ENCODE data around the gene ITIH5. TPM values are rescaled to one million over a fixed set of nuclear protein-coding genes. Genes with fewer than 3 reads are reported as not detected.
A peak's percentile ranks its signal among the peaks of the same experiment; 100 is the strongest.

The ITIH5 gene
- total and polyA plus RNA-seq, 2 donors, result 97.6 to 113 TPM

- no peaks in the 10 kb centered on the region for H3K36me3 ChIP-seq (ENCODE audit: insufficient read depth)
- no peaks in the 10 kb centered on the region for H3K4me1 ChIP-seq (ENCODE audit: insufficient read depth)
- no peak for DNase-seq (ENCODE audit: extremely low spot score)
- 58% methylated on average over 6 of the region's 6 CpGs for WGBS
- H3K4me3 ChIP-seq (ENCODE audit: low read depth, low read length), result no peak overlapping the region
- no peak overlapping the region for H3K27ac ChIP-seq (ENCODE audit: low read depth)
These were observed 127.7 kb downstream of the ITIH5 start for GRCh38 chr10:7538970-7539654.

GRCh38 chr10:7537126-7537525 is 129.6 kb downstream of the ITIH5 start:
- WGBS, result 79% methylated on average over 3 of the region's 3 CpGs
- no peak overlapping the region for H3K4me3 ChIP-seq (ENCODE audit: low read depth, low read length)
- DNase-seq (ENCODE audit: extremely low spot score), result no peak
- H3K27ac ChIP-seq (ENCODE audit: low read depth), result no peak overlapping the region
- no peaks in the 10 kb centered on the region for H3K36me3 ChIP-seq (ENCODE audit: insufficient read depth)
- H3K4me1 ChIP-seq (ENCODE audit: insufficient read depth), result no peaks in the 10 kb centered on the region

- no peaks in the 10 kb centered on the region for H3K36me3 ChIP-seq (ENCODE audit: insufficient read depth)
- no peaks in the 10 kb centered on the region for H3K4me1 ChIP-seq (ENCODE audit: insufficient read depth)
- H3K27ac ChIP-seq (ENCODE audit: low read depth), result no peak overlapping the region
- WGBS, result 73% methylated on average over 5 of the region's 5 CpGs
- no peak overlapping the region for H3K4me3 ChIP-seq (ENCODE audit: low read depth, low read length)
- no peak for DNase-seq (ENCODE audit: extremely low spot score)
These were observed 132.3 kb downstream of the ITIH5 start for GRCh38 chr10:7534480-7534852.

GRCh38 chr10:7533657-7534479 is 132.9 kb downstream of the ITIH5 start:
- no peak overlapping the region for H3K27ac ChIP-seq (ENCODE audit: low read depth)
- no peaks in the 10 kb centered on the region for H3K36me3 ChIP-seq (ENCODE audit: insufficient read depth)
- H3K4me1 ChIP-seq (ENCODE audit: insufficient read depth), result no peaks in the 10 kb centered on the region
- no peak for DNase-seq (ENCODE audit: extremely low spot score)
- H3K4me3 ChIP-seq (ENCODE audit: low read depth, low read length), result no peak overlapping the region
- WGBS, result 78% methylated on average over 7 of the region's 7 CpGs

GRCh38 chr10:7532723-7533498 is 133.9 kb downstream of the ITIH5 start:
- Histone ChIP-seq H3K4me1 (ENCODE audit: insufficient read depth) (no peaks in the 10 kb centered on the region), H3K4me3 (ENCODE audit: low read depth, low read length) (no peak overlapping the region), H3K36me3 (ENCODE audit: insufficient read depth) (no peaks in the 10 kb centered on the region), H3K27ac (ENCODE audit: low read depth) (no peak overlapping the region)
- no peak for DNase-seq (ENCODE audit: extremely low spot score)
- 88% methylated on average over 23 of the region's 23 CpGs for WGBS

GRCh38 chr10:7529638-7530037 is 137.1 kb downstream of the ITIH5 start:
- WGBS, result 37% methylated on average over 7 of the region's 7 CpGs
- no peak for DNase-seq (ENCODE audit: extremely low spot score)
- Histone ChIP-seq H3K4me3 (ENCODE audit: low read depth, low read length) (no peak overlapping the region), H3K4me1 (ENCODE audit: insufficient read depth) (no peaks in the 10 kb centered on the region), H3K36me3 (ENCODE audit: insufficient read depth) (no peaks in the 10 kb centered on the region), H3K27ac (ENCODE audit: low read depth) (no peak overlapping the region)

GRCh38 chr10:7527468-7527867 is 139.3 kb downstream of the ITIH5 start:
- H3K27ac ChIP-seq (ENCODE audit: low read depth), result no peak overlapping the region
- no peaks in the 10 kb centered on the region for H3K36me3 ChIP-seq (ENCODE audit: insufficient read depth)
- no peaks in the 10 kb centered on the region for H3K4me1 ChIP-seq (ENCODE audit: insufficient read depth)
- no peak overlapping the region for H3K4me3 ChIP-seq (ENCODE audit: low read depth, low read length)
- WGBS, result 100% methylated on average over 1 of the region's 1 CpG
- no peak for DNase-seq (ENCODE audit: extremely low spot score)

GRCh38 chr10:7526017-7526400 is 140.8 kb downstream of the ITIH5 start:
- 87% methylated on average over 19 of the region's 19 CpGs for WGBS
- no peaks in the 10 kb centered on the region for H3K36me3 ChIP-seq (ENCODE audit: insufficient read depth)
- DNase-seq (ENCODE audit: extremely low spot score), result no peak

GRCh38 chr10:7525314-7526016 is 141.3 kb downstream of the ITIH5 start:
- 42% methylated on average over 16 of the region's 16 CpGs for WGBS
- DNase-seq (ENCODE audit: extremely low spot score), result peak; percentile 63

More at GRCh38 chr10:7526017-7526400, 140.8 kb downstream of the ITIH5 start:
- H3K4me1 ChIP-seq (ENCODE audit: insufficient read depth), result no peaks in the 10 kb centered on the region
- H3K4me3 ChIP-seq (ENCODE audit: low read depth, low read length), result no peak overlapping the region
- no peak overlapping the region for H3K27ac ChIP-seq (ENCODE audit: low read depth)

GRCh38 chr10:7523656-7524055 is 143.1 kb downstream of the ITIH5 start:
- WGBS, result 67% methylated on average over 4 of the region's 4 CpGs
- no peak overlapping the region for H3K4me3 ChIP-seq (ENCODE audit: low read depth, low read length)
- no peaks in the 10 kb centered on the region for H3K4me1 ChIP-seq (ENCODE audit: insufficient read depth)
- DNase-seq (ENCODE audit: extremely low spot score), result no peak
- H3K36me3 ChIP-seq (ENCODE audit: insufficient read depth), result no peaks in the 10 kb centered on the region
- H3K27ac ChIP-seq (ENCODE audit: low read depth), result no peak overlapping the region

More at GRCh38 chr10:7525314-7526016, 141.3 kb downstream of the ITIH5 start:
- H3K4me1 ChIP-seq (ENCODE audit: insufficient read depth), result no peaks in the 10 kb centered on the region
- no peak overlapping the region for H3K4me3 ChIP-seq (ENCODE audit: low read depth, low read length)
- H3K36me3 ChIP-seq (ENCODE audit: insufficient read depth), result no peaks in the 10 kb centered on the region
- no peak overlapping the region for H3K27ac ChIP-seq (ENCODE audit: low read depth)

GRCh38 chr10:7520507-7521485 is 146.0 kb downstream of the ITIH5 start:
- Histone ChIP-seq H3K36me3 (ENCODE audit: insufficient read depth) (no peaks in the 10 kb centered on the region), H3K27ac (ENCODE audit: low read depth) (no peak overlapping the region), H3K4me3 (ENCODE audit: low read depth, low read length) (no peak overlapping the region), H3K4me1 (ENCODE audit: insufficient read depth) (no peaks in the 10 kb centered on the region)
- DNase-seq (ENCODE audit: extremely low spot score), result no peak
- 77% methylated on average over 11 of the region's 11 CpGs for WGBS

- H3K36me3 ChIP-seq (ENCODE audit: insufficient read depth), result no peaks in the 10 kb centered on the region
- H3K27ac ChIP-seq (ENCODE audit: low read depth), result no peak overlapping the region
- H3K4me3 ChIP-seq (ENCODE audit: low read depth, low read length), result no peak overlapping the region
- DNase-seq (ENCODE audit: extremely low spot score), result no peak
- 93% methylated on average over 6 of the region's 6 CpGs for WGBS
- peaks cover 1% of the 10 kb centered on the region for H3K4me1 ChIP-seq (ENCODE audit: insufficient read depth)
These were observed 147.4 kb downstream of the ITIH5 start for GRCh38 chr10:7519351-7519750.
